Prostate gland (tissue), 2 donors: ENCODE data around the gene RAI1. TPM values are rescaled to one million over a fixed set of nuclear protein-coding genes. Genes with fewer than 3 reads are reported as not detected.

Source experiments
- DNase-seq: peaks from one replicate; pipeline ENCODE4 v3.0.0-alpha.2; 2019; ENCODE audit warnings: low spot score
- H3K27ac ChIP-seq, 2 donors: fragments of 200-600 bp; sonication (generic); 2 replicates each; pipeline ENCODE4 v1.5.1; 2017 to 2019
- H3K27me3 ChIP-seq: fragments of 200-600 bp; sonication (generic); replicated peaks from 2 replicates; pipeline ENCODE4 v1.5.1; 2019; ENCODE audit not compliant: insufficient read depth
- H3K36me3 ChIP-seq, 2 donors: fragments of 200-600 bp; sonication (generic); 1 replicate in 1 of 2; 2 replicates in 1 of 2; pipeline versions ENCODE4 v1.5.1 to v1.8.1; 2017 to 2019
- H3K4me1 ChIP-seq: fragments of 200-600 bp; sonication (generic); replicated peaks from 2 replicates; pipeline ENCODE4 v1.5.1; 2019
- H3K4me3 ChIP-seq, 2 donors: fragments of 200-600 bp; sonication (generic); 2 replicates each; pipeline ENCODE4 v1.5.1; 2017 to 2019
- H3K9me3 ChIP-seq: fragments of 200-600 bp; sonication (generic); 2 replicates; pipeline ENCODE4 v1.5.1; 2017
- POLR2A ChIP-seq: fragments of 450-650 bp; IDR thresholded peaks from one replicate; pipeline ENCODE4 v1.6.1; 2016; ENCODE audit warnings: antibody characterized with exemption, mild to moderate bottlenecking
- POLR2AphosphoS5 ChIP-seq: sonication (generic); formaldehyde crosslinking; IDR thresholded peaks from one replicate; pipeline ENCODE4 v1.6.1; 2017; ENCODE audit warnings: antibody characterized with exemption
- WGBS: methylation state at CpG from one replicate; pipeline ENCODE4 v1.1.5; 2018; 5-methylcytosine and 5-hydroxymethylcytosine counted together
- intact Hi-C: fragments of 100-400 bp; cut with DNase I; formaldehyde crosslinking; loops from one replicate; pipeline ENCODE4 v1.14.2; 2022
- total RNA-seq, 2 donors: library from RNA; depleted of rRNA; stranded (reverse); fragments of >200 nt; gene quantifications; one replicate each; pipeline ENCODE4 v1.1.0, GENCODE V29; 2016
- TF ChIP-seq, protein P1 (sequence below), 4 experiments: fragments of 200-600 bp in 2 of 4; fragments of 450-650 bp in 2 of 4; sonication (generic) in 2 of 4; IDR thresholded peaks; 1 replicate in 3 of 4; 2 replicates in 1 of 4; pipeline ENCODE4 v1.5.1; 2016 to 2019; ENCODE audit warnings: antibody characterized with exemption in 4 of 4, mild to moderate bottlenecking in 2 of 4, moderate library complexity in 2 of 4

The RAI1 gene
- total RNA-seq, 2 donors from 2014 or later, result 69.2 to 71.0 TPM

DNA sequence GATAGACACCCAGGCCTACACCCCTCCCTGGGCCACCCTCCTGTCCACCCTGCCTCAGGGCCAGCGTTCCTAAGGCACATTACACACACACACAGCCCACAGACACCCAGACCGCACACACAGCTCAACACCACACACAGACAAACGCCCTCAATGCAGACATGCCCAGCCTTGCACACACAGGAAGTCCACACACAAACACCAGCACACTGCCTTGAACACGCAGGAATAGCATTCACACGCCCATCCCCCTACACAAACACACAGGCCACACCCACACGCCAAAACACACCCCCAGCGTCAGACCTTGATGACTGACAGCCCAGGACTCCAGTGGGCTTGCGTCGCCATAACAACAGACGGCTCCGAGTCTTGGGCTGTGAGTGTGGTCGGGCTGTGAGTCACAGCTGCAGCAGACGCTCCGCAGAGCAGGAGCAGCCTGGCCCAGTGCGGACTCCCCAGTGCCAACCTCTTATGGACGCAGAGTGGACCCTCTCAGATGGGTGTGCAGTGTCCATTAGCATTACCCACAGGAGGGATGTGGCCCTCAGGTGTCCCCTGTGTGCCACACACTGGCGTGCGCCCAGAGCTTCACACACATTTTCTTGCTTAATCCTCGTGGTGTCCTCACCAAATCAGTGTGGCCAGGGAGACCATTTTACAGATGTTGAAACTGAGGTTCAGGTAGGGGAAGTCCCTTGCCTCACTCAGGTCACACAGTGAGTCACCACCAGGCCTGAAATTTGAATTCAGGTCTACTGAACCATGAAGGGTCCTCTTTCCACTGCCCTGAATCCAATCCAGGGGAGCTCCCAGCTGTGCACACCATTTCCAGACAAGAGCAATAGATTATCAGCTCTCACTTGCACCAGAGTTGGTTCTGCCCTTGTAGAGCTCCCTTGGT, 17.8 kb upstream of the RAI1 start:
- TF ChIP-seq, protein P1, sequence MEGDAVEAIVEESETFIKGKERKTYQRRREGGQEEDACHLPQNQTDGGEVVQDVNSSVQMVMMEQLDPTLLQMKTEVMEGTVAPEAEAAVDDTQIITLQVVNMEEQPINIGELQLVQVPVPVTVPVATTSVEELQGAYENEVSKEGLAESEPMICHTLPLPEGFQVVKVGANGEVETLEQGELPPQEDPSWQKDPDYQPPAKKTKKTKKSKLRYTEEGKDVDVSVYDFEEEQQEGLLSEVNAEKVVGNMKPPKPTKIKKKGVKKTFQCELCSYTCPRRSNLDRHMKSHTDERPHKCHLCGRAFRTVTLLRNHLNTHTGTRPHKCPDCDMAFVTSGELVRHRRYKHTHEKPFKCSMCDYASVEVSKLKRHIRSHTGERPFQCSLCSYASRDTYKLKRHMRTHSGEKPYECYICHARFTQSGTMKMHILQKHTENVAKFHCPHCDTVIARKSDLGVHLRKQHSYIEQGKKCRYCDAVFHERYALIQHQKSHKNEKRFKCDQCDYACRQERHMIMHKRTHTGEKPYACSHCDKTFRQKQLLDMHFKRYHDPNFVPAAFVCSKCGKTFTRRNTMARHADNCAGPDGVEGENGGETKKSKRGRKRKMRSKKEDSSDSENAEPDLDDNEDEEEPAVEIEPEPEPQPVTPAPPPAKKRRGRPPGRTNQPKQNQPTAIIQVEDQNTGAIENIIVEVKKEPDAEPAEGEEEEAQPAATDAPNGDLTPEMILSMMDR (IDR thresholded peaks at IDR 0.05), result no peak
- TF ChIP-seq POLR2A (no peak), POLR2AphosphoS5 (no peak)
- Histone ChIP-seq H3K36me3 (no peaks in the 10 kb centered on the region), H3K4me3 (no peak overlapping the region), H3K4me1 (no peaks in the 10 kb centered on the region), H3K27me3 (no peaks in the 10 kb centered on the region), H3K27ac (no peak overlapping the region), H3K9me3 (no peaks in the 10 kb centered on the region)
- intact Hi-C loops, result no loop called here
- whole genome bisulfite sequencing, result 31% methylated on average over 19 of the region's 19 CpGs
- DNase-seq, result no peak

GRCh38 chr17:17664064-17664452, 17.2 kb upstream of the RAI1 start:
- DNase-seq, result no peak
- no peak for TF ChIP-seq POLR2AphosphoS5
- TF ChIP-seq, protein P1 (IDR thresholded peaks at IDR 0.05), result no peak
- TF ChIP-seq POLR2A, result no peak
- Histone ChIP-seq H3K4me1 (no peaks in the 10 kb centered on the region), H3K36me3 (no peaks in the 10 kb centered on the region), H3K9me3 (no peaks in the 10 kb centered on the region), H3K27me3 (no peaks in the 10 kb centered on the region), H3K4me3 (no peak overlapping the region), H3K27ac (no peak overlapping the region)
- 83% methylated on average over 4 of the region's 4 CpGs for WGBS
- intact Hi-C loops, result no loop called here

DNA sequence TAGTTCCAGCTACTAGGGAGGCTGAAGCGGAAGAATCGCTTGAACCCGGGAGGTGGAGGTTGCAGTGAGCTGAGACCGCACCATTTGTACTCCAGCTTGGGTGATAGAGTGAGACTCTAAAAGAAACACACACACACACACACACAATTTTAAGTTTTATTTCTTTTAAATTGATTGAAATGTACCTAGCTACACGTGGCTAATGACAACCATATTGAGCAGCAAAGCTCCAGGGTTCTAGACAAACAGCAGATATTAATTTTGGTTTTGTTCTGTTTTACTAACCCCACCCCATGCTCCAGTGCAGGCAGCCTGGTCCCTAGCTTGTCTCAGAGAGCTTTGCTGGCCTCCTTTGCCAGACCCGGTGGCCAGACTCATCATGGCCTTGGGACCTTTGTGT, 16.0 kb upstream of the RAI1 start:
- intact Hi-C loops, result no loop called here
- 78% methylated on average over 6 of the region's 6 CpGs for WGBS
- no peak for DNase-seq
- no peaks in the 10 kb centered on the region for H3K36me3 ChIP-seq
- no peak for TF ChIP-seq POLR2A
- TF ChIP-seq, protein P1 (IDR thresholded peaks at IDR 0.05), result no peak
- TF ChIP-seq POLR2AphosphoS5, result no peak
- no peak overlapping the region for H3K27ac ChIP-seq
- H3K9me3 ChIP-seq, result no peaks in the 10 kb centered on the region
- H3K27me3 ChIP-seq, result no peaks in the 10 kb centered on the region
- H3K4me3 ChIP-seq, result no peak overlapping the region
- H3K4me1 ChIP-seq, result no peaks in the 10 kb centered on the region

GRCh38 chr17:17666111-17666714, 15.0 kb upstream of the RAI1 start:
- TF ChIP-seq, protein P1 (IDR thresholded peaks at IDR 0.05), result no peak
- no peak for TF ChIP-seq POLR2AphosphoS5
- TF ChIP-seq POLR2A, result no peak
- no peak overlapping the region for H3K4me3 ChIP-seq
- no peaks in the 10 kb centered on the region for H3K9me3 ChIP-seq
- H3K36me3 ChIP-seq, result no peaks in the 10 kb centered on the region
- WGBS, result 72% methylated on average over 13 of the region's 13 CpGs
- no peaks in the 10 kb centered on the region for H3K4me1 ChIP-seq
- intact Hi-C loops, result no loop called here
- no peak overlapping the region for H3K27ac ChIP-seq
- DNase-seq, result no peak
- H3K27me3 ChIP-seq, result no peaks in the 10 kb centered on the region

- intact Hi-C loops, result no loop called here
- Histone ChIP-seq H3K36me3 (no peaks in the 10 kb centered on the region), H3K4me3 (no peak overlapping the region), H3K9me3 (no peaks in the 10 kb centered on the region), H3K4me1 (no peaks in the 10 kb centered on the region), H3K27ac (no peak overlapping the region), H3K27me3 (no peaks in the 10 kb centered on the region)
- 87% methylated on average over 2 of the region's 2 CpGs for WGBS
- no peak for DNase-seq
- TF ChIP-seq, protein P1 (IDR thresholded peaks at IDR 0.05), result no peak
- TF ChIP-seq POLR2AphosphoS5 (no peak), POLR2A (no peak)
These were observed 14.0 kb upstream of the RAI1 start for GRCh38 chr17:17667231-17667630.
